ENCODE results near the gene AGAP1.

- TF ChIP-seq POU2F2 (IDR thresholded peaks at IDR 0.05; ENCODE audit: low read depth, low read length), result no peak
- no peak for TF ChIP-seq TAF1 (IDR thresholded peaks at IDR 0.05; ENCODE audit: low read depth, low read length)
- TF ChIP-seq SPI1 (IDR thresholded peaks at IDR 0.05; ENCODE audit: low read depth, low read length), result no peak
- TF ChIP-seq POLR2A (IDR thresholded peaks at IDR 0.05; ENCODE audit: low read depth, low read length), result no peak
These were observed 534.2 kb downstream of the AGAP1 start for GRCh38 chr2:236028066-236028465.
